ENCODE results near the gene EDDM13.

Gene EDDM13

GRCh38 chr19:56355517-56355916 lies 83.0 kb downstream of the EDDM13 start:
- in situ Hi-C loops (cut with MboI; ENCODE audit: low sequenced_read_pairs): no loop called here
- Histone ChIP-seq H3K9me3 (no peaks in the 10 kb centered on the region), H3K36me3 (replicated peaks) (no peaks in the 10 kb centered on the region), H3K4me1 (no peaks in the 10 kb centered on the region), H3K4me3 (no peak overlapping the region), H3K27me3 (ENCODE audit: low read depth) (no peaks in the 10 kb centered on the region)
- no peak for DNase-seq (ENCODE audit: low spot score in 2 of 2)

- no peaks in the 10 kb centered on the region for H3K36me3 ChIP-seq (replicated peaks)
- H3K27me3 ChIP-seq (ENCODE audit: low read depth): no peaks in the 10 kb centered on the region
- H3K9me3 ChIP-seq: no peaks in the 10 kb centered on the region
- H3K4me3 ChIP-seq: no peak overlapping the region
- H3K4me1 ChIP-seq: no peaks in the 10 kb centered on the region
- in situ Hi-C loops (cut with MboI; ENCODE audit: low sequenced_read_pairs): no loop called here
- no peak for DNase-seq (ENCODE audit: low spot score in 2 of 2)
These were observed 84.4 kb downstream of the EDDM13 start for GRCh38 chr19:56356944-56357343.
